Measurements from ENCODE around the gene SH3GLB2.
A peak's percentile ranks its signal among the peaks of the same experiment; 100 is the strongest.
"Not testable (repeated sequence)": the region's sequence is repeated elsewhere in the genome, so short reads cannot be mapped to it uniquely, and the experiment has no call there.

SH3GLB2 gene

GRCh38 chr9:129013674-129014073 lies 14.5 kb downstream of the SH3GLB2 start:
- no peak for DNase-seq

GRCh38 chr9:129012893-129013448 lies 15.2 kb downstream of the SH3GLB2 start:
- DNase-seq: no peak

- no peak for DNase-seq
These were observed 15.8 kb downstream of the SH3GLB2 start for GRCh38 chr9:129012343-129012742.

- DNase-seq: no peak
These were observed 16.4 kb downstream of the SH3GLB2 start for GRCh38 chr9:129011761-129012181.

- DNase-seq: no peak
These were observed 17.0 kb downstream of the SH3GLB2 start for GRCh38 chr9:129011170-129011569.

GRCh38 chr9:129010267-129010975 lies 17.7 kb downstream of the SH3GLB2 start:
- no peak for DNase-seq

GRCh38 chr9:129009584-129010141 lies 18.5 kb downstream of the SH3GLB2 start:
- no peak for DNase-seq

- DNase-seq: no peak
These were observed 19.0 kb downstream of the SH3GLB2 start for GRCh38 chr9:129008986-129009583.

GRCh38 chr9:129008469-129008965 lies 19.6 kb downstream of the SH3GLB2 start:
- DNase-seq: no peak

- DNase-seq: no peak
These were observed 20.2 kb downstream of the SH3GLB2 start for GRCh38 chr9:129007766-129008468.

GRCh38 chr9:129007035-129007765 lies 20.9 kb downstream of the SH3GLB2 start:
- no peak for DNase-seq

- DNase-seq: peak; percentile 59
These were observed 21.6 kb downstream of the SH3GLB2 start for GRCh38 chr9:129006328-129007034.

- no peak for DNase-seq
These were observed 22.7 kb downstream of the SH3GLB2 start for GRCh38 chr9:129005336-129005997.

GRCh38 chr9:129004173-129004572 lies 24.0 kb downstream of the SH3GLB2 start:
- DNase-seq: not testable (repeated sequence)

GRCh38 chr9:129002992-129003391 lies 25.1 kb downstream of the SH3GLB2 start:
- no peak for DNase-seq

- no peak for DNase-seq
These were observed 26.4 kb downstream of the SH3GLB2 start for GRCh38 chr9:129001504-129002325.

- DNase-seq: no peak
These were observed 28.4 kb downstream of the SH3GLB2 start for GRCh38 chr9:128999581-129000206.

- DNase-seq: no peak
These were observed 29.7 kb downstream of the SH3GLB2 start for GRCh38 chr9:128998462-128998861.

- DNase-seq: no peak
These were observed 32.3 kb downstream of the SH3GLB2 start for GRCh38 chr9:128995791-128996190.

- no peak for DNase-seq
These were observed 35.1 kb downstream of the SH3GLB2 start for GRCh38 chr9:128992995-128993394.
